Mammary epithelial cell (primary cell): ENCODE data around the gene ADCY7.

Source experiments
- CTCF ChIP-seq, 2 donors: IDR thresholded peaks in 1 of 2; conservative IDR thresholded peaks in 1 of 2; 2 replicates each; pipeline ENCODE4 v1.5.1; 2011 to 2012; ENCODE audit warnings: inconsistent platforms in 2 of 2, low read length in 2 of 2, mild to moderate bottlenecking in 2 of 2, control low read depth in 1 of 2, low read depth in 1 of 2; ENCODE audit not compliant: insufficient read depth in 1 of 2; ENCODE audit errors: extremely low read depth in 1 of 2
- EZH2 ChIP-seq: IDR thresholded peaks from 2 replicates; pipeline ENCODE4 v1.6.1; 2012; ENCODE audit warnings: low read length, inconsistent platforms, borderline replicate concordance

- no peak for TF ChIP-seq CTCF (conservative IDR thresholded peaks at IDR 0.05 in 1 of 2, IDR thresholded peaks at IDR 0.05 in 1 of 2; ENCODE audit: extremely low read depth in 1 of 2, insufficient read depth in 1 of 2, low read depth in 1 of 2, low read length in 2 of 2)
- no peak for TF ChIP-seq EZH2
Observed at GRCh38 chr16:50256604-50257003, 9.7 kb upstream of the ADCY7 start.
